Neural crest cell (in vitro differentiated cells): Measurements from ENCODE around the gene VAC14. TPM values are rescaled to one million over a fixed set of nuclear protein-coding genes. Genes with fewer than 3 reads are reported as not detected.

Source experiments
- DNase-seq: peaks from one replicate; pipeline ENCODE4 v3.0.0; 2021; ENCODE audit warnings: low read depth, mixed read lengths, low spot score
- H3K27ac Mint-ChIP-seq: one replicate; pipeline ENCODE4 v1.8.0; 2021; ENCODE audit warnings: mild to moderate bottlenecking, mixed read lengths; ENCODE audit not compliant: unreplicated experiment
- H3K27me3 Mint-ChIP-seq: 2 replicates; pipeline ENCODE4 v1.8.0; 2021; ENCODE audit warnings: low read depth, mild to moderate bottlenecking, mixed read lengths
- H3K36me3 Mint-ChIP-seq: 2 replicates; pipeline ENCODE4 v1.8.0; 2021; ENCODE audit warnings: low read depth, mild to moderate bottlenecking, mixed read lengths
- H3K4me1 Mint-ChIP-seq: 2 replicates; pipeline ENCODE4 v1.8.0; 2021; ENCODE audit warnings: mixed read lengths
- H3K4me3 Mint-ChIP-seq: one replicate; pipeline ENCODE4 v1.8.0; 2021; ENCODE audit warnings: mild to moderate bottlenecking, mixed read lengths
- H3K9me3 Mint-ChIP-seq: 2 replicates; pipeline ENCODE4 v1.8.0; 2021; ENCODE audit warnings: mixed read lengths
- total RNA-seq: library from RNA; stranded (reverse); gene quantifications from 2 replicates; pipeline ENCODE4 v1.2.1, GENCODE V29; 2021
- TF ChIP-seq, protein P1 (sequence below): fragments of 200-600 bp; sonication (generic); conservative IDR thresholded peaks from 2 replicates; pipeline ENCODE4 v1.5.0; 2021; ENCODE audit warnings: antibody characterized with exemption, mild to moderate bottlenecking

The VAC14 gene
- total RNA-seq, 1 donor from 2014 or later, result 46.7 TPM

DNA sequence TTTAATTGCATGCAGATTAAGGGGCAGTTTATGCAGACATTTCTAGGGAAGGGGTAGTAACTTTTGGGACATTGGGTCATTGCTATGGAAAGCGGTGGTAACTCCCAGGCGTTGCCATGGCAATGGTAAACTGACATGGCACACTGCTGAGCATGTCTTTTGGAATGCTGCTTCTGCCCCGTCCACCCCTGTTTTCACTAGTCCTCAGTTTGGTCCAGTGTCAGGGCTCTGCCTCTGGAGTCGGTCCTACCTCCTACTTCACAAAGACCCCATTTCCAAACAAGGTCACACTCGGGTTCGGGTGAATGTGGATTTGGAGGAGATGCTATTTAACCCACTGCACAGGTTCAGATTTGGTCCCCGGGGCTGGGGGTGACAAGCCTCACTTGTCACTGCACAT lies 151.7 kb downstream of the VAC14 start:
- H3K27me3 Mint-ChIP-seq, result no peaks in the 10 kb centered on the region
- TF ChIP-seq, protein P1, sequence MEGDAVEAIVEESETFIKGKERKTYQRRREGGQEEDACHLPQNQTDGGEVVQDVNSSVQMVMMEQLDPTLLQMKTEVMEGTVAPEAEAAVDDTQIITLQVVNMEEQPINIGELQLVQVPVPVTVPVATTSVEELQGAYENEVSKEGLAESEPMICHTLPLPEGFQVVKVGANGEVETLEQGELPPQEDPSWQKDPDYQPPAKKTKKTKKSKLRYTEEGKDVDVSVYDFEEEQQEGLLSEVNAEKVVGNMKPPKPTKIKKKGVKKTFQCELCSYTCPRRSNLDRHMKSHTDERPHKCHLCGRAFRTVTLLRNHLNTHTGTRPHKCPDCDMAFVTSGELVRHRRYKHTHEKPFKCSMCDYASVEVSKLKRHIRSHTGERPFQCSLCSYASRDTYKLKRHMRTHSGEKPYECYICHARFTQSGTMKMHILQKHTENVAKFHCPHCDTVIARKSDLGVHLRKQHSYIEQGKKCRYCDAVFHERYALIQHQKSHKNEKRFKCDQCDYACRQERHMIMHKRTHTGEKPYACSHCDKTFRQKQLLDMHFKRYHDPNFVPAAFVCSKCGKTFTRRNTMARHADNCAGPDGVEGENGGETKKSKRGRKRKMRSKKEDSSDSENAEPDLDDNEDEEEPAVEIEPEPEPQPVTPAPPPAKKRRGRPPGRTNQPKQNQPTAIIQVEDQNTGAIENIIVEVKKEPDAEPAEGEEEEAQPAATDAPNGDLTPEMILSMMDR, result no peak
- peaks cover 10% of the 10 kb centered on the region for H3K4me1 Mint-ChIP-seq
- peaks cover 3% of the 10 kb centered on the region for H3K9me3 Mint-ChIP-seq
- no peak overlapping the region for H3K4me3 Mint-ChIP-seq
- no peak for DNase-seq
- H3K36me3 Mint-ChIP-seq, result peaks cover 4% of the 10 kb centered on the region
- no peak overlapping the region for H3K27ac Mint-ChIP-seq

DNA sequence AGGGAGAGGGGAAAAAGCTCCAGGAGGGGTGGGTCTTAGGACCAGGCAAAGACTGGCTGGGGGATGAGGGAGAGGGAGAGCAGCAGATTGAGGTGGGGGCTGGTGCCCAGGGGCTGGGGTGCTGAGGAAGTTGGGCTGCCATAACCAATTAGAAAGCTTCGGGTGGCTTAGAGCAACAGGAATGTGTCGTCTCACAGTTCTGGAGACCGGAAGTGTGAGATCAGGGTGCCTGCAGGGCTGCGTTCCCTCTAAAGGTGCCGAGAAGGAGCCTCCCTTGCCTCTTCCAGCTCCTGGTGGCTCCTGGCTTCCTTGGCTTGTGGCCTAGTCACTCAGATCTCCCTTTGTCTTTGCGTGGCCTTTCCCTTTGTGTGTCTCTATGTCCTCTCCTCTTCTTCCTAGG lies 152.4 kb downstream of the VAC14 start:
- no peak overlapping the region for H3K4me3 Mint-ChIP-seq
- no peak for DNase-seq
- peaks cover 5% of the 10 kb centered on the region for H3K4me1 Mint-ChIP-seq
- peaks cover 3% of the 10 kb centered on the region for H3K9me3 Mint-ChIP-seq
- no peaks in the 10 kb centered on the region for H3K27me3 Mint-ChIP-seq
- H3K27ac Mint-ChIP-seq, result peak overlapping the region; percentile 19
- H3K36me3 Mint-ChIP-seq, result peaks cover 4% of the 10 kb centered on the region
- TF ChIP-seq, protein P1, result no peak

- TF ChIP-seq, protein P1, result no peak
- H3K9me3 Mint-ChIP-seq, result peaks cover 3% of the 10 kb centered on the region
- H3K27me3 Mint-ChIP-seq, result no peaks in the 10 kb centered on the region
- no peak overlapping the region for H3K4me3 Mint-ChIP-seq
- no peak overlapping the region for H3K27ac Mint-ChIP-seq
- no peak for DNase-seq
- peaks cover 4% of the 10 kb centered on the region for H3K4me1 Mint-ChIP-seq
- H3K36me3 Mint-ChIP-seq, result peaks cover 4% of the 10 kb centered on the region
Observed at GRCh38 chr16:70647441-70648359, 153.3 kb downstream of the VAC14 start.

GRCh38 chr16:70646260-70647241 lies 154.4 kb downstream of the VAC14 start, which contains the start of gene IL34:
IL34 (plus strand) TSS chr16:70646559; CDS start chr16:70646948, 389 bp downstream.
- no peaks in the 10 kb centered on the region for H3K27me3 Mint-ChIP-seq
- H3K9me3 Mint-ChIP-seq, result peaks cover 3% of the 10 kb centered on the region
- DNase-seq, result no peak
- peaks cover 10% of the 10 kb centered on the region for H3K4me1 Mint-ChIP-seq
- TF ChIP-seq, protein P1, result no peak
- H3K27ac Mint-ChIP-seq, result no peak within 1 kb of the TSS
- peaks cover 4% of the 10 kb centered on the region for H3K36me3 Mint-ChIP-seq
- no peak within 1 kb of the TSS for H3K4me3 Mint-ChIP-seq
